ENCODE measurements around the gene CERS5. TPM values are rescaled to one million over a fixed set of nuclear protein-coding genes. Genes with fewer than 3 reads are reported as not detected.
"Not testable (repeated sequence)": the region's sequence is repeated elsewhere in the genome, so short reads cannot be mapped to it uniquely, and the experiment has no call there.

Gene CERS5
- total and polyA plus RNA-seq, 12 donors = 19.4 to 110 (median 37.0) TPM

GRCh38 chr12:50160643-50161042, 6.5 kb downstream of the CERS5 start:
- H3K27me3 ChIP-seq = no peaks in the 10 kb centered on the region
- H3K36me3 ChIP-seq (replicated peaks in 1 of 2) = no peaks in the 10 kb centered on the region
- peaks cover 0 to 10% of the 10 kb centered on the region in 2 donors for H3K4me1 ChIP-seq (replicated peaks in 1 of 2)
- no peak overlapping the region for H3K4me3 ChIP-seq
- TF ChIP-seq POLR2A (IDR thresholded peaks at IDR 0.05) = no peak
- TF ChIP-seq, protein P1, sequence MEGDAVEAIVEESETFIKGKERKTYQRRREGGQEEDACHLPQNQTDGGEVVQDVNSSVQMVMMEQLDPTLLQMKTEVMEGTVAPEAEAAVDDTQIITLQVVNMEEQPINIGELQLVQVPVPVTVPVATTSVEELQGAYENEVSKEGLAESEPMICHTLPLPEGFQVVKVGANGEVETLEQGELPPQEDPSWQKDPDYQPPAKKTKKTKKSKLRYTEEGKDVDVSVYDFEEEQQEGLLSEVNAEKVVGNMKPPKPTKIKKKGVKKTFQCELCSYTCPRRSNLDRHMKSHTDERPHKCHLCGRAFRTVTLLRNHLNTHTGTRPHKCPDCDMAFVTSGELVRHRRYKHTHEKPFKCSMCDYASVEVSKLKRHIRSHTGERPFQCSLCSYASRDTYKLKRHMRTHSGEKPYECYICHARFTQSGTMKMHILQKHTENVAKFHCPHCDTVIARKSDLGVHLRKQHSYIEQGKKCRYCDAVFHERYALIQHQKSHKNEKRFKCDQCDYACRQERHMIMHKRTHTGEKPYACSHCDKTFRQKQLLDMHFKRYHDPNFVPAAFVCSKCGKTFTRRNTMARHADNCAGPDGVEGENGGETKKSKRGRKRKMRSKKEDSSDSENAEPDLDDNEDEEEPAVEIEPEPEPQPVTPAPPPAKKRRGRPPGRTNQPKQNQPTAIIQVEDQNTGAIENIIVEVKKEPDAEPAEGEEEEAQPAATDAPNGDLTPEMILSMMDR (IDR thresholded peaks at IDR 0.05) = no peak
- DNase-seq = no peak
- intact Hi-C loops (cut with DNase I) = no loop called here
- no peak overlapping the region for H3K27ac ChIP-seq
- H3K9me3 ChIP-seq (replicated peaks in 1 of 3) = no peaks in the 10 kb centered on the region

DNA sequence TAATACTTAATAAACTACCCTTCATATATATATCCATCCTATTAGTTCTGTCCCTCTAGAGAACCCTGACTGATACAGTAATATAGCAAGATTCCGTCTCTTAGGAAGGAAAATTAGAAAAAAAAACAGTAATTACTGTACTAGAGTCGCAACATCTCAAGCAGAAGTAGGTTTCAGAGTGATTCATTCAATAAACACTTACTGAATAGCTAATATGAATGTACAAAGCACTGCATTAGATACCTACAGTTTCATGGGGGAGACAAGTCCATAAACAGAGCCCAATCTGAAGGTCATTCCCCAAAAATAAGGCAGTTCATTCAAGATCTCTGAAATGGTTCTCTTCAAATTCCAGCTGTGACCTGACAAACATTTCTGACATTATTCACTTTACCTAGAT, 9.9 kb downstream of the CERS5 start:
- Histone ChIP-seq H3K27ac (no peak overlapping the region), H3K4me3 (no peak overlapping the region), H3K36me3 (replicated peaks in 1 of 2) (no peaks in the 10 kb centered on the region), H3K27me3 (no peaks in the 10 kb centered on the region), H3K9me3 (replicated peaks in 1 of 3) (no peaks in the 10 kb centered on the region), H3K4me1 (replicated peaks in 1 of 2) (peaks cover 0 to 6% of the 10 kb centered on the region in 2 donors)
- 88 to 96% (median 93%) methylated on average over 2 of the region's 2 CpGs for WGBS, 4 donors
- no peak for DNase-seq
- no peak for TF ChIP-seq POLR2A (IDR thresholded peaks at IDR 0.05)
- TF ChIP-seq, protein P1 (IDR thresholded peaks at IDR 0.05) = no peak
- intact Hi-C loops (cut with DNase I) = no loop called here

DNA sequence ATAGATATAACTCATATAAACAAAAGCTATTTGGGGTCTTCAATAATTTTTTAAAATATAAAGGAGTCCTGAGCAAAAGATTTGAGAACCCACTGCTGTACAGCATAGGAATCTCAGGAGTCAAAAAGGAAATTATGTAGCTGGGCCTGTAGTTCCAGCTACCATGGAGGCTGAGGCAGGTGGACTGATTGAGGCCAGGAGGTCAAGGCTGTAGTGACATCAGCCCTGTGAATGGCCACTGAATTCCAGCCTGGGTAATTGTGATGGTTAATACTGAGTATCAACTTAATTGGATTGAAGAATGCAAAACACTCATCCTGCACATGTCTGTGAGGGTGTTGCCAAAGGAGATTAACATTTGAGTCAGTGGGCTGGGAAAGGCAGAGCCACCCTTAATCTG, 10.5 kb downstream of the CERS5 start:
- Histone ChIP-seq H3K27me3 (no peaks in the 10 kb centered on the region), H3K27ac (no peak overlapping the region), H3K36me3 (replicated peaks in 1 of 2) (no peaks in the 10 kb centered on the region), H3K9me3 (replicated peaks in 1 of 3) (no peaks in the 10 kb centered on the region), H3K4me1 (replicated peaks in 1 of 2) (peaks cover 0 to 6% of the 10 kb centered on the region in 2 donors), H3K4me3 (no peak overlapping the region)
- TF ChIP-seq, protein P1 (IDR thresholded peaks at IDR 0.05) = no peak
- TF ChIP-seq POLR2A (IDR thresholded peaks at IDR 0.05) = no peak
- no peak for DNase-seq
- intact Hi-C loops (cut with DNase I) = no loop called here

DNA sequence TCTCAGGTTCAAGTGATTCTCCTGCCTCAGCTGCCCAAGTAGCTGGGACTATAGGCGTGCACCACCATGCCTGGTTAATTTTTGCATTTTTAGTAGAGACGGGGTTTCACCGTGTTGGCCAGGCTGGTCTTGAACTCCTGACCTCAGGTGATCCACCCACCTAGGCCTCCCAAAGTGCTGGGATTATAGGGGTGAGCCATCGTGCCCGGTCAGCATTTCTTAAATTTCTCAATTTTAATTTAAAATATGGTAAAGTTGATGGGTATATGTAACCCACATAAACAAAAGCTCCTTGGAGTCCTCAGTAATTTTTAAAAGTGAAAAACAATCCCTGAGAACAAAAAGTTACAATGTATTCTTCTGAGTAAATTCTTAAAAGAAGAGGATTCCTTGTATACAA, 12.2 kb downstream of the CERS5 start:
- H3K27ac ChIP-seq; H3K4me3 ChIP-seq; H3K36me3 ChIP-seq (replicated peaks in 1 of 2); DNase-seq; intact Hi-C loops (cut with DNase I); H3K27me3 ChIP-seq; H3K9me3 ChIP-seq (replicated peaks in 1 of 3); H3K4me1 ChIP-seq (replicated peaks in 1 of 2): not testable (repeated sequence)
- 85 to 95% (median 91%) methylated on average over 5 of the region's 5 CpGs for whole genome bisulfite sequencing, 4 donors

GRCh38 chr12:50151047-50151687, 16.0 kb downstream of the CERS5 start:
- Histone ChIP-seq H3K4me1 (replicated peaks in 1 of 2) (peaks cover 5% of the 10 kb centered on the region in 2 donors), H3K27ac (no peak overlapping the region), H3K27me3 (no peaks in the 10 kb centered on the region), H3K4me3 (no peak overlapping the region), H3K9me3 (replicated peaks in 1 of 3) (no peaks in the 10 kb centered on the region), H3K36me3 (replicated peaks in 1 of 2) (no peaks in the 10 kb centered on the region)
- no peak for DNase-seq
- intact Hi-C loops (cut with DNase I) = no loop called here
- WGBS, 4 donors = 64 to 74% (median 67%) methylated on average over 1 of the region's 1 CpG
- no peak for TF ChIP-seq POLR2A (IDR thresholded peaks at IDR 0.05)
- TF ChIP-seq, protein P1 (IDR thresholded peaks at IDR 0.05) = no peak
